HEK293T (cell line): Measurements from ENCODE around the gene ZNF681.

ENCODE experiments used
- ARNT ChIP-seq: fragments of 450-650 bp; IDR thresholded peaks from 2 replicates; pipeline ENCODE4 v1.6.1; 2017; ENCODE audit warnings: mild to moderate bottlenecking
- BHLHE40 ChIP-seq: fragments of 450-650 bp; IDR thresholded peaks from 2 replicates; pipeline ENCODE4 v1.6.1; 2016; ENCODE audit warnings: mild to moderate bottlenecking, moderate library complexity, borderline replicate concordance
- FOXA1 ChIP-seq: fragments of 450-650 bp; IDR thresholded peaks from 2 replicates; pipeline ENCODE4 v1.6.1; 2016; ENCODE audit warnings: mild to moderate bottlenecking
- FOXK2 ChIP-seq: fragments of 450-650 bp; IDR thresholded peaks from 2 replicates; pipeline ENCODE4 v1.6.1; 2016; ENCODE audit warnings: mild to moderate bottlenecking
- FOXM1 ChIP-seq: fragments of 450-650 bp; IDR thresholded peaks from 2 replicates; pipeline ENCODE4 v1.6.1; 2017; ENCODE audit warnings: mild to moderate bottlenecking, borderline replicate concordance
- LEF1 ChIP-seq: fragments of 450-650 bp; IDR thresholded peaks from 2 replicates; pipeline ENCODE4 v1.6.1; 2017; ENCODE audit warnings: mild to moderate bottlenecking, borderline replicate concordance
- SP1 ChIP-seq: fragments of 450-650 bp; IDR thresholded peaks from 2 replicates; pipeline ENCODE4 v1.6.1; 2017

GRCh38 chr19:23772675-23773063 is 14.0 kb upstream of the ZNF681 start:
- no peak for TF ChIP-seq FOXA1
- TF ChIP-seq SP1 = no peak
- TF ChIP-seq FOXK2 = no peak
- no peak for TF ChIP-seq BHLHE40
- TF ChIP-seq ARNT = no peak
- TF ChIP-seq LEF1 = no peak
- TF ChIP-seq FOXM1 = no peak
